ENCODE data around the gene ACTG1. TPM values are rescaled to one million over a fixed set of nuclear protein-coding genes. Genes with fewer than 3 reads are reported as not detected.

Gene ACTG1
- total and polyA plus RNA-seq, 4 donors: 347 to 1,699 (median 1,282) TPM

GRCh38 chr17:81481815-81482505 lies 30.6 kb downstream of the ACTG1 start (continued):
- TF ChIP-seq CTCF (IDR thresholded peaks at IDR 0.05; ENCODE audit: low read depth, low read length, missing input control): no peak
- TF ChIP-seq YY1 (IDR thresholded peaks at IDR 0.05): no peak
- TF ChIP-seq TAF1 (conservative IDR thresholded peaks at IDR 0.05): no peak

DNA sequence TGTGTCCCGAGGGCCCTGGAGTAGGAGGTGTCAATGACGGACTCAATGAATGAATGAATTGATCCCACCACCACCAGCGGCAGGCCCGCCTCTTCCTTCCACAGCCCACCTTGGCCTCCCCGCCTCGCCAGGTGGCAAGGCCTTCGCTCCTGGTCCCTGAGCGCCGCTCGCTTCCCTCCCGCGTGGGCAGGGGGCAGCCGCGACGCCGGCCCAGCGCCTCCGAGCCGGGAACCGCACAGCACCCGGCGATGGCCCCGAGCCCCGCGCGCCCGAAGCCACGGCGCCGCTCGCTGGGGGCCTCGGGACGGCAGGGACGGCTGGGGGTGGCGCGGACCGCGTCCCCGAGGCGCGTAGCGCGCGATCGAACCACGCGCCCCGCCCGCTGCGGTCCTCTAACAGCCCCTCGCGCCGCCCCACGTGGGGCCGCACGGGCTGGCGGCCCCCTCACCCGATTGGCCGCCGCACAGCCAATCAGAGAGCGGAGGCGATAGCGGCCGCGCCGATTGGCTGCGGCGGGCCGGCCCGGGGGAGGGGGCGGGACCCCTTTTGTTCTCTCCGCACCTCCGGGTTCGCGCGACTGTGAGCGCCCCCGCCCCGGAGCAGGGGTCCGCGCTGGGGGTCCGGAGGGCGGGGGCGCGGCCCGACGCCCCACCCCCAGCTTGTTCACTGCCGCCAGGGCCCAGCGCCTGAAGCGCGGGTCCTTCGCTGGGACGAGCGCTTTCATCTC lies 31.4 kb downstream of the ACTG1 start:
- peak overlapping the region in 1 of 3 donors; percentile 26 for H3K4me3 ChIP-seq (ENCODE audit: low read depth in 1 of 3, low read length in 3 of 3)
- H3K9me3 ChIP-seq (ENCODE audit: control insufficient read depth in 4 of 4, low read length in 3 of 4): no peaks in the 10 kb centered on the region
- no peaks in the 10 kb centered on the region for H3K27me3 ChIP-seq (ENCODE audit: control insufficient read depth in 4 of 4, insufficient read depth in 4 of 4, low read length in 3 of 4)
- H3K9ac ChIP-seq (ENCODE audit: low read depth in 1 of 2, low read length in 2 of 2): no peak overlapping the region
- no peak overlapping the region for H3K27ac ChIP-seq (ENCODE audit: low read depth in 1 of 2, low read length in 2 of 2)
- DNase-seq (ENCODE audit: low spot score): peak; percentile 61
- TF ChIP-seq HNF4A (conservative IDR thresholded peaks at IDR 0.05): no peak
- TF ChIP-seq FOXA2 (IDR thresholded peaks at IDR 0.05): no peak
- TF ChIP-seq HNF4G (IDR thresholded peaks at IDR 0.05): no peak
- no peak for TF ChIP-seq FOXA1 (IDR thresholded peaks at IDR 0.05)
- no peak for TF ChIP-seq YY1 (IDR thresholded peaks at IDR 0.05)
- TF ChIP-seq, protein P1, sequence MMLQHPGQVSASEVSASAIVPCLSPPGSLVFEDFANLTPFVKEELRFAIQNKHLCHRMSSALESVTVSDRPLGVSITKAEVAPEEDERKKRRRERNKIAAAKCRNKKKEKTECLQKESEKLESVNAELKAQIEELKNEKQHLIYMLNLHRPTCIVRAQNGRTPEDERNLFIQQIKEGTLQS (IDR thresholded peaks at IDR 0.05): no peak
- no peak for TF ChIP-seq MAX (IDR thresholded peaks at IDR 0.05)
- TF ChIP-seq, protein P2, sequence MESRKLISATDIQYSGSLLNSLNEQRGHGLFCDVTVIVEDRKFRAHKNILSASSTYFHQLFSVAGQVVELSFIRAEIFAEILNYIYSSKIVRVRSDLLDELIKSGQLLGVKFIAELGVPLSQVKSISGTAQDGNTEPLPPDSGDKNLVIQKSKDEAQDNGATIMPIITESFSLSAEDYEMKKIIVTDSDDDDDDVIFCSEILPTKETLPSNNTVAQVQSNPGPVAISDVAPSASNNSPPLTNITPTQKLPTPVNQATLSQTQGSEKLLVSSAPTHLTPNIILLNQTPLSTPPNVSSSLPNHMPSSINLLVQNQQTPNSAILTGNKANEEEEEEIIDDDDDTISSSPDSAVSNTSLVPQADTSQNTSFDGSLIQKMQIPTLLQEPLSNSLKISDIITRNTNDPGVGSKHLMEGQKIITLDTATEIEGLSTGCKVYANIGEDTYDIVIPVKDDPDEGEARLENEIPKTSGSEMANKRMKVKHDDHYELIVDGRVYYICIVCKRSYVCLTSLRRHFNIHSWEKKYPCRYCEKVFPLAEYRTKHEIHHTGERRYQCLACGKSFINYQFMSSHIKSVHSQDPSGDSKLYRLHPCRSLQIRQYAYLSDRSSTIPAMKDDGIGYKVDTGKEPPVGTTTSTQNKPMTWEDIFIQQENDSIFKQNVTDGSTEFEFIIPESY (IDR thresholded peaks at IDR 0.05): no peak
- no peak for TF ChIP-seq EGR1 (IDR thresholded peaks at IDR 0.05; ENCODE audit: low read depth in 2 of 2)
- no peaks in the 10 kb centered on the region for H3K36me3 ChIP-seq (ENCODE audit: control insufficient read depth in 4 of 4, insufficient read depth in 3 of 4, low read depth in 1 of 4, low read length in 3 of 4)
- peaks cover 2 to 14% (median 10%) of the 10 kb centered on the region in 4 donors for H3K4me1 ChIP-seq (ENCODE audit: control insufficient read depth in 4 of 4, insufficient read depth in 4 of 4, low read length in 3 of 4)
- WGBS: 14% methylated on average over 94 of the region's 94 CpGs

DNA sequence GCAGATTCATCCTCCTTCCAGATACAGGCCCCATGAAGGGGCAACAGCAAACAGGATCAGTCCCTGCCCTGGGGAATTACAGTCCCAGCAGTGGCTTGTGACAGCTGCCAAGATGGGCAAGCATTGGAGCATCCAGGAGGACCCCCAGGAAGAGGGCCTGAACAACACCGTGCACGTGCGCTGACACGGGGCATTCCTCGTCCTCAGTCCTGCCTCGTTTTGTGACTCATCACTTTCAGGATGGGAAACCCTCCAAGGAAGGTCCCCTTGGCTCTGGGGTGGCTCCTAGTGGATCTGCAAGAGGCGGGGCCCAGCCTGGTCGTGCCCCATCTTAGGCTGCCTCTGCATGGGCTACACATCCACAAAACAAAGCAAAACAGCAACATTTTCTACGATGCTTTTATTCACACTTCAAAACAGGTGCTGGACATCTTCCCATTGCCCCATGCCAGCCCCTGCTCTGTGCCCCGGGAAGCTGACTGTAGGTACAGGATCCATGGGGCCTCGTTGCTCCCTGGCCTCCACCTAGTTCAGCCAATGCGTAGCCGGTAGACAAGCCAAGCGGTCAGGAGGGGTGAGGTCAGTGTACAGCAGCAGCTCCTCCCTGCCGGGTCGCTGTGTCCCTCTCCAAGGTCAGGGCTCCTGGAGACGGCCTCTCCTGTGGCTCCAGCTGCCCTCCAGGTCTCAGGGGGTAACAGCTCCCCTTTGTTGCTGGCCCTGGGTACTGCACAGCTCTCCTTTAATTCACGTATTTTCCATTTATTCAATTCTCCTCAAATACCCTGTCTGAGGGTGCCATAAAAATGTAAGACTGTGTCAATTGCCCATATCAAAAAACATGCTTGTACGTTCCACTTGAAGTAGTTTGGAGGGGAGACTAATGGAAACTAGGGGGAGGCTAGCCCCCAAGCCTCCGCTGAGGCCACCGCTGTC lies 32.2 kb downstream of the ACTG1 start:
- 81% methylated on average over 21 of the region's 21 CpGs for WGBS
- Histone ChIP-seq H3K9ac (ENCODE audit: low read depth in 1 of 2, low read length in 2 of 2) (no peak overlapping the region), H3K27ac (ENCODE audit: low read depth in 1 of 2, low read length in 2 of 2) (no peak overlapping the region), H3K4me3 (ENCODE audit: low read depth in 1 of 3, low read length in 3 of 3) (no peak overlapping the region), H3K36me3 (ENCODE audit: control insufficient read depth in 4 of 4, insufficient read depth in 3 of 4, low read depth in 1 of 4, low read length in 3 of 4) (no peaks in the 10 kb centered on the region), H3K9me3 (ENCODE audit: control insufficient read depth in 4 of 4, low read length in 3 of 4) (no peaks in the 10 kb centered on the region), H3K27me3 (ENCODE audit: control insufficient read depth in 4 of 4, insufficient read depth in 4 of 4, low read length in 3 of 4) (no peaks in the 10 kb centered on the region), H3K4me1 (ENCODE audit: control insufficient read depth in 4 of 4, insufficient read depth in 4 of 4, low read length in 3 of 4) (peaks cover 2 to 14% (median 10%) of the 10 kb centered on the region in 4 donors)
- DNase-seq (ENCODE audit: low spot score): no peak
- TF ChIP-seq, protein P1 (IDR thresholded peaks at IDR 0.05): no peak
- no peak for TF ChIP-seq RXRA (IDR thresholded peaks at IDR 0.05)
- TF ChIP-seq, protein P2 (IDR thresholded peaks at IDR 0.05): no peak
- no peak for TF ChIP-seq HNF4G (IDR thresholded peaks at IDR 0.05)
- TF ChIP-seq EGR1 (IDR thresholded peaks at IDR 0.05; ENCODE audit: low read depth in 2 of 2): no peak
- TF ChIP-seq FOXA1 (IDR thresholded peaks at IDR 0.05): no peak
- TF ChIP-seq HNF4A (conservative IDR thresholded peaks at IDR 0.05): no peak
- TF ChIP-seq JUND (IDR thresholded peaks at IDR 0.05): no peak
- no peak for TF ChIP-seq RAD21 (IDR thresholded peaks at IDR 0.05)
- no peak for TF ChIP-seq FOXA2 (IDR thresholded peaks at IDR 0.05)
- no peak for TF ChIP-seq SP1 (IDR thresholded peaks at IDR 0.05)
- TF ChIP-seq NR2F2 (IDR thresholded peaks at IDR 0.05): no peak
- no peak for TF ChIP-seq GABPA (IDR thresholded peaks at IDR 0.05 in 1 of 2, conservative IDR thresholded peaks at IDR 0.05 in 1 of 2)
- no peak for TF ChIP-seq MAX (IDR thresholded peaks at IDR 0.05)
- TF ChIP-seq YY1 (IDR thresholded peaks at IDR 0.05): no peak
